Brain microvascular endothelial cell (primary cell): ENCODE data around the gene RBFOX2.
"Not testable (repeated sequence)": the region's sequence is repeated elsewhere in the genome, so short reads cannot be mapped to it uniquely, and the experiment has no call there.

Source experiments
- DNase-seq: peaks from one replicate; pipeline ENCODE4 v3.0.0-alpha.2; 2020
- H3K27ac ChIP-seq: fragments of 250-450 bp; sonication (Bioruptor Pico); 2 replicates; pipeline ENCODE4 v1.5.1; 2020; ENCODE audit warnings: mild to moderate bottlenecking, moderate library complexity
- H3K27me3 ChIP-seq: fragments of 250-450 bp; sonication (Bioruptor Pico); replicated peaks from 2 replicates; pipeline ENCODE4 v1.5.1; 2020; ENCODE audit warnings: mild to moderate bottlenecking
- H3K36me3 ChIP-seq: fragments of 250-450 bp; sonication (Bioruptor Pico); replicated peaks from 2 replicates; pipeline ENCODE4 v1.5.1; 2020; ENCODE audit warnings: mild to moderate bottlenecking
- H3K4me3 ChIP-seq: 2 replicates; pipeline ENCODE4 v1.5.1; 2011; ENCODE audit warnings: low read depth, mild to moderate bottlenecking, control low read depth, low read length, moderate library complexity
- in situ Hi-C: cut with HindIII; loops from 2 replicates; pipeline ENCODE4 v1.10.0; 2017; ENCODE audit warnings: low sequenced_read_pairs, low pct_ligation_motif_present
- TF ChIP-seq, protein P1 (sequence below): IDR thresholded peaks from 2 replicates; pipeline ENCODE4 v1.5.1; 2011; ENCODE audit warnings: low read depth, mild to moderate bottlenecking, moderate library complexity, low read length, control low read depth, inconsistent platforms; ENCODE audit errors: missing control alignments

The RBFOX2 gene

GRCh38 chr22:35739931-35740380 lies 288.7 kb downstream of the RBFOX2 start:
- no peak overlapping the region for H3K27ac ChIP-seq
- no peaks in the 10 kb centered on the region for H3K27me3 ChIP-seq
- no peak overlapping the region for H3K4me3 ChIP-seq
- no peak for DNase-seq
- peaks cover 26% of the 10 kb centered on the region for H3K36me3 ChIP-seq
- in situ Hi-C loops: no loop called here
- TF ChIP-seq, protein P1, sequence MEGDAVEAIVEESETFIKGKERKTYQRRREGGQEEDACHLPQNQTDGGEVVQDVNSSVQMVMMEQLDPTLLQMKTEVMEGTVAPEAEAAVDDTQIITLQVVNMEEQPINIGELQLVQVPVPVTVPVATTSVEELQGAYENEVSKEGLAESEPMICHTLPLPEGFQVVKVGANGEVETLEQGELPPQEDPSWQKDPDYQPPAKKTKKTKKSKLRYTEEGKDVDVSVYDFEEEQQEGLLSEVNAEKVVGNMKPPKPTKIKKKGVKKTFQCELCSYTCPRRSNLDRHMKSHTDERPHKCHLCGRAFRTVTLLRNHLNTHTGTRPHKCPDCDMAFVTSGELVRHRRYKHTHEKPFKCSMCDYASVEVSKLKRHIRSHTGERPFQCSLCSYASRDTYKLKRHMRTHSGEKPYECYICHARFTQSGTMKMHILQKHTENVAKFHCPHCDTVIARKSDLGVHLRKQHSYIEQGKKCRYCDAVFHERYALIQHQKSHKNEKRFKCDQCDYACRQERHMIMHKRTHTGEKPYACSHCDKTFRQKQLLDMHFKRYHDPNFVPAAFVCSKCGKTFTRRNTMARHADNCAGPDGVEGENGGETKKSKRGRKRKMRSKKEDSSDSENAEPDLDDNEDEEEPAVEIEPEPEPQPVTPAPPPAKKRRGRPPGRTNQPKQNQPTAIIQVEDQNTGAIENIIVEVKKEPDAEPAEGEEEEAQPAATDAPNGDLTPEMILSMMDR: no peak

DNA sequence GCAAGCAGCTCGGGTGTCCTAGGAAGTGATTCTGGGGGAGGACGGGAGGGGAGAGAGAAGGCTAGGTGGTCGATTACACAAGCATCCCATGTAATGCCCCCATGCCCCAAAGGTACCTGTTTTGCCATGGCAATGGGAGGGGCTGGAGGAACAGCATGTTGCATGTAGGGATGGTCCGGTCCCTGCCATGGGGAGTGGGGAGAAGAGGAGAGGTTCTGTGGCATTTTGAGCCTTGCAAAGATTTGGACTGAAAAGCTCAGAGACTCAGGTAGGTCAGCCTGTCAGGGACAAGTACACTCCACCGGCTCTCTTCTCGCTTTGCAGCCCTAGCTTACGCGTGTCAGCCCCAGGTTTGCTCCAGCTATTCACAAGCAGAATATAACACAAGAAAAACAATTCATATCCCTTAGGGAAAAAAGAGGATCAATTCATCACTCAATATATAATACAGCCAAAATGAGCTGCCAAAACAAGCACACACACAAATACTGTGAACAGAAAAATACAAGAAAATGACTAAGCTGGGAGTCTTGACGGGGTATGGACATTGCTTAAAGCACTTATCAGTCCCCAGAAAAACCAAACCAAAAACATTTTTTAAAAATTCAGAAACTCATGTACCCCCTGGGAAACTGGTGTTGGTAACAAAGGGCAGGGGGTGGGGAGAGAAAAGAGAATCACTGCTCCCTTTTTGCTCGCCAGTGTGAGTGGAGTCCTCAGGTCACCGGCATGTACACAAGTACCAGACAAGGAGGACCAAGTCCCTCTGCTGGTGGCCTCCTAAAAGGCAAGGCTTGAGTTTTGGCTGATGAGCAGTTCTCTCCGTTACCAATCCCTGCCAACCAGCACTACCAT lies 289.3 kb downstream of the RBFOX2 start:
- in situ Hi-C loops: no loop called here
- H3K27me3 ChIP-seq: no peaks in the 10 kb centered on the region
- no peak overlapping the region for H3K4me3 ChIP-seq
- no peak overlapping the region for H3K27ac ChIP-seq
- TF ChIP-seq, protein P1: peak; percentile 55
- DNase-seq: no peak
- H3K36me3 ChIP-seq: peaks cover 26% of the 10 kb centered on the region

DNA sequence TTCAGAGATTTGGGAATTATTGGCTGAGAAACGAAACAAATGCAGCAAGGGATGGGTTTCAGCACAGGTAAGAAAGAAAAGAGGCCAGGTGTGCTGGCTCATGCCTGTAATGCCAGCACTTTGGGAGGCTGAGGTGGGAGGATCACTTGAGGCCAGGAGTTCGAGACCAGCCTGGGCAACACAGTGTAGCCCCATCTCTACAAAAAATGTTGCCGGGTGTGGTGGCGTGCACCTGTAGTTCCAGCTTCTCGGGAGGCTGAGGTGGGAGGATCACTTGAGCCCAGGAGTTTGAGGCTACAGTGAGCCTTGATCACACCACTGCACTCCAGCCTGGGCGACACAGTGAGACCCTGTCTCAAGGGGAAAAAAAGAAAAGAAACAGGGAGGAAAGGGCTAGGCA lies 290.7 kb downstream of the RBFOX2 start:
- DNase-seq, H3K27ac ChIP-seq, H3K4me3 ChIP-seq, H3K27me3 ChIP-seq, in situ Hi-C loops: not testable (repeated sequence)
- peaks cover 22% of the 10 kb centered on the region for H3K36me3 ChIP-seq

DNA sequence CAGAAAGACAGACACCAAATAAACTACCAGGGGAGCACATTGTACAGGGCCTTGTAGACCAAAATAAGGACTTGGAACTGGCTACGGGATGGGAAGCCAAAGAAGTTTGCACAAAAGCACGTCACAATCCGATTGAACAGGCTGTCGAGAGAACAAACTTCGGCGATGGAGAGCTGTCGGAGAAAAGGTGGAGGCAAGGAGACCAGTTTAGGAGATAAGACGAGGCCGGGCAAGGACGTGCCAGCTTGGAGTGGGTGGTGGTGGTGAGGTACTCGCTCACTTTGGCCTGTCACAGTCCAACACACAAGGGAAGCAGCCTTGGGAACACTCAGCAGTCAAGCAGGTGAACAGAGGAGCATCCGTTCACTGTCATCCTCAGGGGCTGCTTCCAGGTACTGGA lies 291.9 kb downstream of the RBFOX2 start:
- peaks cover 22% of the 10 kb centered on the region for H3K36me3 ChIP-seq
- H3K27ac ChIP-seq: no peak overlapping the region
- no peak for DNase-seq
- no peaks in the 10 kb centered on the region for H3K27me3 ChIP-seq
- no peak overlapping the region for H3K4me3 ChIP-seq
- in situ Hi-C loops: no loop called here
- TF ChIP-seq, protein P1: no peak

GRCh38 chr22:35736166-35736565 lies 292.5 kb downstream of the RBFOX2 start:
- no peak overlapping the region for H3K27ac ChIP-seq
- no peak for DNase-seq
- no peaks in the 10 kb centered on the region for H3K27me3 ChIP-seq
- H3K4me3 ChIP-seq: no peak overlapping the region
- TF ChIP-seq, protein P1: no peak
- in situ Hi-C loops: no loop called here
- peaks cover 21% of the 10 kb centered on the region for H3K36me3 ChIP-seq

GRCh38 chr22:35735542-35735941 lies 293.1 kb downstream of the RBFOX2 start:
- TF ChIP-seq, protein P1: no peak
- no peak overlapping the region for H3K4me3 ChIP-seq
- H3K27me3 ChIP-seq: no peaks in the 10 kb centered on the region
- H3K27ac ChIP-seq: no peak overlapping the region
- H3K36me3 ChIP-seq: peaks cover 19% of the 10 kb centered on the region
- DNase-seq: no peak
- in situ Hi-C loops: no loop called here
